Activated CD4-positive, alpha-beta T cell treated with anti-CD3 and anti-CD28 coated beads, Interleukin-10, Interleukin-2, amounts not matched to agents 100 ng/mL and 50 ng/mL, durations not matched to agents 16 hours and 8 hours (primary cell): ENCODE measurements around the gene NEGR1.
"Not testable (repeated sequence)": the region's sequence is repeated elsewhere in the genome, so short reads cannot be mapped to it uniquely, and the experiment has no call there.

Experiments
- DNase-seq: peaks from one replicate; pipeline ENCODE4 v3.0.0-alpha.2; 2020

The NEGR1 gene

GRCh38 chr1:71921204-71921603 is 361.1 kb downstream of the NEGR1 start:
- DNase-seq: no peak

- no peak for DNase-seq
Measured at GRCh38 chr1:71920556-71920955, 361.8 kb downstream of the NEGR1 start.

- no peak for DNase-seq
Measured at GRCh38 chr1:71919811-71920509, 362.4 kb downstream of the NEGR1 start.

GRCh38 chr1:71918630-71919029 is 363.7 kb downstream of the NEGR1 start:
- no peak for DNase-seq

GRCh38 chr1:71916894-71917293 is 365.4 kb downstream of the NEGR1 start:
- no peak for DNase-seq

- DNase-seq: no peak
Measured at GRCh38 chr1:71914626-71915025, 367.7 kb downstream of the NEGR1 start.

GRCh38 chr1:71908871-71909390 is 373.4 kb downstream of the NEGR1 start:
- no peak for DNase-seq

GRCh38 chr1:71908303-71908702 is 374.0 kb downstream of the NEGR1 start:
- DNase-seq: no peak

GRCh38 chr1:71899881-71900280 is 382.5 kb downstream of the NEGR1 start:
- DNase-seq: no peak

GRCh38 chr1:71888166-71888565 is 394.2 kb downstream of the NEGR1 start:
- DNase-seq: not testable (repeated sequence)

- DNase-seq: no peak
Measured at GRCh38 chr1:71885171-71885570, 397.2 kb downstream of the NEGR1 start.

GRCh38 chr1:71882637-71883036 is 399.7 kb downstream of the NEGR1 start:
- no peak for DNase-seq

- no peak for DNase-seq
Measured at GRCh38 chr1:71882226-71882625, 400.1 kb downstream of the NEGR1 start.

GRCh38 chr1:71881611-71882010 is 400.7 kb downstream of the NEGR1 start:
- DNase-seq: no peak

GRCh38 chr1:71869326-71869725 is 413.0 kb downstream of the NEGR1 start:
- no peak for DNase-seq

GRCh38 chr1:71862756-71863155 is 419.6 kb downstream of the NEGR1 start:
- DNase-seq: no peak

- no peak for DNase-seq
Measured at GRCh38 chr1:71861022-71861421, 421.3 kb downstream of the NEGR1 start.

GRCh38 chr1:71859806-71860205 is 422.5 kb downstream of the NEGR1 start:
- DNase-seq: no peak

GRCh38 chr1:71857862-71858261 is 424.5 kb downstream of the NEGR1 start:
- DNase-seq: no peak

- no peak for DNase-seq
Measured at GRCh38 chr1:71853360-71853759, 429.0 kb downstream of the NEGR1 start.

- no peak for DNase-seq
Measured at GRCh38 chr1:71850936-71851335, 431.4 kb downstream of the NEGR1 start.

- DNase-seq: no peak
Measured at GRCh38 chr1:71850515-71850914, 431.8 kb downstream of the NEGR1 start.

GRCh38 chr1:71843012-71843411 is 439.3 kb downstream of the NEGR1 start:
- no peak for DNase-seq

GRCh38 chr1:71839876-71840275 is 442.5 kb downstream of the NEGR1 start:
- DNase-seq: no peak

- DNase-seq: no peak
Measured at GRCh38 chr1:71836904-71837303, 445.4 kb downstream of the NEGR1 start.
